Lung (tissue), 12 donors: ENCODE results near the gene RMND5A. TPM values are rescaled to one million over a fixed set of nuclear protein-coding genes. Genes with fewer than 3 reads are reported as not detected.

ENCODE experiments used
- ATAC-seq: fragments of 200-7000 bp; cut with Tn5 transposase; one replicate; pipeline ENCODE4 v1.9.1; 2020; ENCODE audit warnings: moderate number of reproducible peaks; ENCODE audit not compliant: insufficient read depth, low FRiP score
- DNase-seq, 3 donors: peaks; one replicate each; pipeline ENCODE4 v3.0.0-alpha.2; 2013 to 2017
- H3K27ac ChIP-seq, 2 donors: one replicate each; pipeline ENCODE4 v1.5.1; 2013; ENCODE audit warnings: mild to moderate bottlenecking in 2 of 2, moderate library complexity in 2 of 2, control low read depth in 1 of 2, inconsistent platforms in 1 of 2, low read depth in 1 of 2, low read length in 1 of 2
- H3K27me3 ChIP-seq, 3 donors: one replicate each; pipeline ENCODE4 v1.5.1; 2013; ENCODE audit warnings: low read length in 2 of 3; ENCODE audit not compliant: control insufficient read depth in 3 of 3, insufficient read depth in 3 of 3
- H3K36me3 ChIP-seq, 4 donors: one replicate each; pipeline ENCODE4 v1.5.1; 2013; ENCODE audit warnings: low read length in 4 of 4, mild to moderate bottlenecking in 1 of 4, moderate library complexity in 1 of 4; ENCODE audit not compliant: control insufficient read depth in 4 of 4, insufficient read depth in 4 of 4
- H3K4me1 ChIP-seq, 5 donors: one replicate each; pipeline ENCODE4 v1.5.1; 2013; ENCODE audit warnings: low read length in 5 of 5, mild to moderate bottlenecking in 2 of 5, moderate library complexity in 1 of 5; ENCODE audit not compliant: control insufficient read depth in 5 of 5, insufficient read depth in 5 of 5
- H3K4me3 ChIP-seq: one replicate; pipeline ENCODE4 v1.5.1; 2013; ENCODE audit warnings: mild to moderate bottlenecking, control low read depth, moderate library complexity
- H3K9ac ChIP-seq, 2 donors: one replicate each; pipeline ENCODE4 v1.5.1; 2013; ENCODE audit warnings: low read length in 2 of 2, control low read depth in 1 of 2; ENCODE audit not compliant: insufficient read depth in 1 of 2
- H3K9me3 ChIP-seq, 4 donors: one replicate each; pipeline ENCODE4 v1.5.1; 2013; ENCODE audit warnings: low read length in 3 of 4, mild to moderate bottlenecking in 1 of 4, moderate library complexity in 1 of 4; ENCODE audit not compliant: control insufficient read depth in 4 of 4, insufficient read depth in 3 of 4
- WGBS, 2 donors: extraction: QIAGEN DNeasy Blood & Tissue Kit; methylation state at CpG; one replicate each; pipeline ENCODE4 v1.1.7; 2013; 5-methylcytosine and 5-hydroxymethylcytosine counted together
- polyA plus RNA-seq, 2 donors: library from polyadenylated mRNA; stranded (reverse); fragments of 200-250 nt; gene quantifications; one replicate each; pipeline ENCODE4 v1.2.1, GENCODE V29; 2013
- total RNA-seq, 2 donors: library from RNA; depleted of rRNA in 1 of 2; stranded (reverse); fragments of >200 nt in 1 of 2; gene quantifications; one replicate each; pipeline ENCODE4 v1.2.1, GENCODE V29; 2014 to 2021
- TF ChIP-seq, protein P1 (sequence below): IDR thresholded peaks from 2 replicates; pipeline ENCODE4 v1.5.1; 2012; ENCODE audit warnings: mild to moderate bottlenecking; ENCODE audit errors: control extremely low read depth, extremely low read depth
- donor health status: control.
- donor health status: control.
- donor health status: Bipolar disorder and iron deficiency.
- donor health status: healthy.
- donor health status: DM: yes; HTN: yes; CAD: no.

RMND5A gene
- total and polyA plus RNA-seq, 4 donors: 8.9 to 73.1 (median 16.6) TPM

DNA sequence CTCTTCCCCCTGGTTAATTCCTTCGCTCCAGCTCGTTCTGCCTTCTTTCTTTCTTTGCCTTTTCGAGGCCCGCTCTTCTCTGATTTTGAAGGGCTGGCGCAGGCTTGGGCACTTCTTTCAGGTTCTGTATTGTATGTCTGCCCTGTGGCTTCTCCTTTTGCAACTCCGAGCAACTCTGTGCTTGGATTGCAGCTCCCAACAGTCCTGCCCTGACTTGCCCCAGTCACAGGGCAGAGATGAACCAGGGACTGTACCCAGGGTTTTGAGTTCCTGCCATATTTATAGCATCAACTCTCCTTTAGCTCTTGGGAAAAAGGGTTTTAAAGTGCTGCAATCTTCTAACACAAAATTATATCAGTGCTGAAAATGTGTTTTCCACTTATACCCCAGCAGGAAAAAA, 101.8 kb downstream of the RMND5A start:
- H3K4me1 ChIP-seq: no peaks in the 10 kb centered on the region
- 86 to 96% methylated on average over 6 of the region's 6 CpGs for WGBS, 2 donors
- DNase-seq (no peak), ATAC-seq (no peak)
- peaks cover 0 to 14% (median 3%) of the 10 kb centered on the region in 4 donors for H3K9me3 ChIP-seq
- H3K4me3 ChIP-seq: no peak overlapping the region
- TF ChIP-seq, protein P1, sequence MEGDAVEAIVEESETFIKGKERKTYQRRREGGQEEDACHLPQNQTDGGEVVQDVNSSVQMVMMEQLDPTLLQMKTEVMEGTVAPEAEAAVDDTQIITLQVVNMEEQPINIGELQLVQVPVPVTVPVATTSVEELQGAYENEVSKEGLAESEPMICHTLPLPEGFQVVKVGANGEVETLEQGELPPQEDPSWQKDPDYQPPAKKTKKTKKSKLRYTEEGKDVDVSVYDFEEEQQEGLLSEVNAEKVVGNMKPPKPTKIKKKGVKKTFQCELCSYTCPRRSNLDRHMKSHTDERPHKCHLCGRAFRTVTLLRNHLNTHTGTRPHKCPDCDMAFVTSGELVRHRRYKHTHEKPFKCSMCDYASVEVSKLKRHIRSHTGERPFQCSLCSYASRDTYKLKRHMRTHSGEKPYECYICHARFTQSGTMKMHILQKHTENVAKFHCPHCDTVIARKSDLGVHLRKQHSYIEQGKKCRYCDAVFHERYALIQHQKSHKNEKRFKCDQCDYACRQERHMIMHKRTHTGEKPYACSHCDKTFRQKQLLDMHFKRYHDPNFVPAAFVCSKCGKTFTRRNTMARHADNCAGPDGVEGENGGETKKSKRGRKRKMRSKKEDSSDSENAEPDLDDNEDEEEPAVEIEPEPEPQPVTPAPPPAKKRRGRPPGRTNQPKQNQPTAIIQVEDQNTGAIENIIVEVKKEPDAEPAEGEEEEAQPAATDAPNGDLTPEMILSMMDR: no peak
- H3K9ac ChIP-seq: no peak overlapping the region
- no peaks in the 10 kb centered on the region for H3K36me3 ChIP-seq
- H3K27me3 ChIP-seq: peaks cover 0 to 9% (median 0%) of the 10 kb centered on the region in 3 donors
- no peak overlapping the region for H3K27ac ChIP-seq

DNA sequence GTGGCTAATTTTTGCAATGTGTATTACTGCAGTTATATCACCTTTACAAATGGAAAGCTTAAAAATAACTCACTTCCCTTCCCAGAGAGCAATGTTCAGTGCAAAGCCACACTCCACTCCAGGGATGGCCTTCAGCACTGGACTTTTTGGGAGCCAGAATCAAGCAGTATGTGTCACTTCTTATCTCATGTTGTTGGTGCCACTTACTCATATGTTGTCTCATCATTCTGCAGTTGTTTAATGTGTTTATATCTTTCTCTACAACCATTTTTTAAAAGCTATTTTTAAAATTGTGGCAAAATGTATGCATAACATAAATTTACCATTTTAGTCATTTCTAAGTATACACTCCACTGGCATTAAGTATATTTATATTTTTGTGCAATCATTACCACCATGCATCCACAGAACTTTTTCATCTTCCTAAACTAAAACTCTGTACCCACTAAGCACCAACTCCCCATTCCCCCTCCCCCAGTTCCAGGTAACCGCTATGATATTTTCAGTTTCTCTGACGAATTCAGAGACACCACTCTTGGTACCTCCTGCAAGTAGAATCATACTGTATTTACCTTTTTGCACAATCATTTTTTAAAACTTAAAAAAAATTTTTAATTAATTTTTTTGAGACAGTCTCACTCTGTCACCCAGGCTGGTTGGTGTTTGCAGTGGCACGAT, 102.7 kb downstream of the RMND5A start:
- peaks cover 0 to 14% (median 3%) of the 10 kb centered on the region in 4 donors for H3K9me3 ChIP-seq
- no peaks in the 10 kb centered on the region for H3K36me3 ChIP-seq
- WGBS, 2 donors: 90 to 95% methylated on average over 3 of the region's 3 CpGs
- TF ChIP-seq, protein P1: no peak
- no peak overlapping the region for H3K9ac ChIP-seq
- H3K4me3 ChIP-seq: no peak overlapping the region
- no peak for ATAC-seq
- H3K27ac ChIP-seq: no peak overlapping the region
- peaks cover 0 to 9% (median 0%) of the 10 kb centered on the region in 3 donors for H3K27me3 ChIP-seq
- DNase-seq: no peak
- H3K4me1 ChIP-seq: no peaks in the 10 kb centered on the region

DNA sequence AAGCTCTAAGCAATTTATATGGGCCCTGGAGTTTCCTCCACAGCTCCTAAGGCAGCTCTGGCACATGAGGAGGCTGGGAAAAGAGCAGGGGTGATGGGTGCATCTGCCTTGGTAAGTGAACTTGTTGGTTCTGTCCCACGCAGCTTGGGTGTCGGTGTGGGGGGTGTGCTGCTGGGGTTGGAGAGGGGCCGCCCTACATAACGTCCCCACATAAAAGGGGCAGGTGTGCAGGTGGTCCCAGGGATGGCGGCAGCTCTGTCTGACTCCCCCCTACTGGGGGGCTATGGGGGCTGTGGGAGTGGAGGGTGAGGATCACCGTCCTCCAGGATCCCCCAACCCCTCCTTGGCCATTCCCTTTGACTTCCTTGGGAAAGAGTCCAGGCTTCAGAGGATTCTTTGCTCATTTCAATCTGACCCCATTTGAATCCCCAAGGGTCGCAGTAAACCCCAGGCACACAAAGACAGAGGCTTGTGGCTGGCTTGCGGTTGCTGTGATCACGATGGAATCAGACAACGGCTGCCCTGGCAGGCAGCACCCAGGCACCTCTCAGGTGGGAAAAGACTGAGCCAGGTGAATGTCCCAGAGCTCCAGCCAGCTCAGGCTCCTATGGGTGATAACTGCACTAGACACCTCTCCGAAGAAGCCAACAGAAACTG, 105.1 kb downstream of the RMND5A start:
- Histone ChIP-seq H3K36me3 (no peaks in the 10 kb centered on the region), H3K9ac (no peak overlapping the region), H3K27ac (no peak overlapping the region), H3K9me3 (peaks cover 0 to 14% (median 3%) of the 10 kb centered on the region in 4 donors), H3K4me3 (no peak overlapping the region), H3K27me3 (peaks cover 0 to 5% (median 0%) of the 10 kb centered on the region in 3 donors), H3K4me1 (no peaks in the 10 kb centered on the region)
- ATAC-seq (no peak), DNase-seq (no peak)
- 85 to 94% methylated on average over 11 of the region's 11 CpGs for WGBS, 2 donors
- TF ChIP-seq, protein P1: no peak
